Measurements from ENCODE around the gene MEOX1.
A peak's percentile ranks its signal among the peaks of the same experiment; 100 is the strongest.

The MEOX1 gene

DNA sequence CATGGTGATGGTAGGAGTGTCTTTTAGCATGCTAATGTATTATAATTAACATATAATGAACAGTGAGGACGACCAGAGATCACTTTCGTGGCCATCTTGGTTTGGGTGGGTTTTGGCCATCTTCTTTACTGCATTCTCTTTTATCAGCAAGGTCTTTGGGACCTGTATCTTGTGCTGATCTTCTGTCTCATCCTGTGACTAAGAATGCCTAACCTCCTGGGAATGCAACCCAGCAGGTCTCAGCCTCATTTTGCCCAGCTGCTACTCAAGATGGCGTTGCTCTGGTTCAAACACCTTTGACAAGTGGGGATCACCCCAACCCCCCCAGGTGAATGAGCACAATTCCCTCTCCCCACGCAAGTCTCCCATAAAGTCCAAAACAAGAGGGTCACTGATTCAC is 66.3 kb downstream of the MEOX1 start:
- no peaks in the 10 kb centered on the region for H3K36me3 ChIP-seq
- no peak overlapping the region for H3K4me3 ChIP-seq (ENCODE audit: low read depth, low read length)
- no peaks in the 10 kb centered on the region for H3K9me3 ChIP-seq
- TF ChIP-seq CTCF (IDR thresholded peaks at IDR 0.05; ENCODE audit: low read depth, low read length): no peak
- H3K4me1 ChIP-seq: peaks cover 13% of the 10 kb centered on the region
- no peak for DNase-seq
- no peaks in the 10 kb centered on the region for H3K27me3 ChIP-seq

DNA sequence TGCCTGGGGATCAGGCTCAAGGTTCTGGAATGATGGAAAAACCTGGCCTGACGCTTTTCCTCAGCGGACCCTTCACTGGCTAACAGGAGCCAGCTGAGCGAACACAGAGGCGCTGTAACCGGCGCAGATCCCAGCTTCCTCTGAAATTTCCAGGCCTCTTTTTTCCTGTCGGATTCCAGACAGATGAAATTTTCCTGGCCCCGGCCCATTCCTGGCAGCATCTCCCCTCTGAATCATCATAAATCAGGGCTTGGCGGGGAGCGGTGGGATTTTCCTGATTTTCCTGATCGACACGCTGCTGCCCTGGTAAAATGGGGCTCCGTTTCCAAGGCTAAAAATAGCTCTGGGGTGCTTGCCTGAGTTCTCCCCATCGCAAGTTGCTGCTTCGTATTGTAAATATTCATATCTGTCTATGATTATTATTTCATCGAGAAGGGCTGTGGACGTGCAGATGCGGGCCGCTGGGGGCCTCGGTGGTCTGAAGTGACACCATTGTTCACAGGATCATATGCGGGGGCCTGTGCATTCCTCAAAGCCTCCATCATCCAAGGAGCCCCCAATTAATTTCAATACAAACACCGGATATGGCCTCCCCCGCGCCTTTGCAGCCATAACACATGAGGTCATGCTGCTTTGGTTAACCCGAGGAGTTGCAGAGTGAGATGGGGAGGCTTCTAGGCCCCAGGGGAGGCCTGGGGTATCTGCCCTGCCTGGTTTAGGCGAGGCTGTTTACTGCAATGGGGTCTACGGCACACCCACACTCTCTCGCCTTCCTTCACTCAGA is 69.8 kb downstream of the MEOX1 start:
- no peaks in the 10 kb centered on the region for H3K36me3 ChIP-seq
- H3K27me3 ChIP-seq: no peaks in the 10 kb centered on the region
- peak; percentile 68 for DNase-seq
- no peak overlapping the region; the same call in 1 of the 2 replicates for H3K4me3 ChIP-seq (ENCODE audit: low read depth, low read length)
- TF ChIP-seq CTCF (IDR thresholded peaks at IDR 0.05; ENCODE audit: low read depth, low read length): no peak
- peaks cover 13% of the 10 kb centered on the region for H3K4me1 ChIP-seq
- no peaks in the 10 kb centered on the region for H3K9me3 ChIP-seq

GRCh38 chr17:43591001-43591400 is 70.7 kb downstream of the MEOX1 start:
- no peaks in the 10 kb centered on the region for H3K36me3 ChIP-seq
- no peaks in the 10 kb centered on the region for H3K27me3 ChIP-seq
- peaks cover 13% of the 10 kb centered on the region for H3K4me1 ChIP-seq
- TF ChIP-seq CTCF (IDR thresholded peaks at IDR 0.05; ENCODE audit: low read depth, low read length): no peak
- no peak for DNase-seq
- no peaks in the 10 kb centered on the region for H3K9me3 ChIP-seq
- H3K4me3 ChIP-seq (ENCODE audit: low read depth, low read length): no peak overlapping the region

All from BE2C (cell line).